Transverse colon (tissue), 4 donors: ENCODE data around the gene CCNL1. TPM values are rescaled to one million over a fixed set of nuclear protein-coding genes. Genes with fewer than 3 reads are reported as not detected.

ENCODE experiments used
- DNase-seq: peaks from one replicate; pipeline ENCODE4 v3.0.0-alpha.2; 2019
- H3K27ac ChIP-seq, 4 donors: fragments of 200-600 bp; sonication (generic); 2 replicates each; pipeline ENCODE4 v1.5.1; 2016 to 2018; ENCODE audit warnings: inconsistent platforms in 4 of 4
- H3K27me3 ChIP-seq: fragments of 200-600 bp; sonication (generic); 2 replicates; pipeline ENCODE4 v1.5.1; 2017; ENCODE audit warnings: inconsistent platforms
- H3K36me3 ChIP-seq, 4 donors: fragments of 200-600 bp; sonication (generic); 2 replicates each; pipeline ENCODE4 v1.5.1; 2017 to 2019; ENCODE audit warnings: inconsistent platforms in 4 of 4
- H3K4me1 ChIP-seq, 4 donors: fragments of 200-600 bp; sonication (generic); 2 replicates each; pipeline ENCODE4 v1.5.1; 2017 to 2020; ENCODE audit warnings: inconsistent platforms in 4 of 4
- H3K4me3 ChIP-seq, 4 donors: fragments of 200-600 bp; sonication (generic); 1 replicate in 1 of 4; 2 replicates in 3 of 4; pipeline versions ENCODE4 v1.5.1 to v1.6.1; 2017 to 2019; ENCODE audit warnings: inconsistent platforms in 4 of 4
- H3K9me3 ChIP-seq, 2 donors: fragments of 200-600 bp; sonication (generic); 2 replicates each; pipeline ENCODE4 v1.5.1; 2017 to 2019; ENCODE audit warnings: inconsistent platforms in 2 of 2
- CTCF ChIP-seq, 5 experiments: fragments of 200-600 bp in 3 of 5; fragments of 450-650 bp in 2 of 5; sonication (generic) in 3 of 5; IDR thresholded peaks; 1 replicate in 2 of 5; 2 replicates in 3 of 5; pipeline ENCODE4 v1.5.1; 2016 to 2017; ENCODE audit warnings: antibody characterized with exemption in 5 of 5, inconsistent platforms in 3 of 5, mild to moderate bottlenecking in 2 of 5, moderate library complexity in 1 of 5
- EP300 ChIP-seq: sonication (generic); formaldehyde crosslinking; IDR thresholded peaks from one replicate; pipeline ENCODE4 v1.6.1; 2017; ENCODE audit warnings: antibody characterized with exemption, low read depth
- POLR2A ChIP-seq: fragments of 450-650 bp; IDR thresholded peaks from one replicate; pipeline ENCODE4 v1.6.1; 2016; ENCODE audit warnings: antibody characterized with exemption, mild to moderate bottlenecking, moderate library complexity
- POLR2AphosphoS5 ChIP-seq, 3 donors: sonication (generic); formaldehyde crosslinking; IDR thresholded peaks; one replicate each; pipeline ENCODE4 v1.6.1; 2016; ENCODE audit warnings: antibody characterized with exemption in 3 of 3
- WGBS, 2 donors: methylation state at CpG; one replicate each; pipeline ENCODE4 v1.1.5; 2018; ENCODE audit warnings: low coverage in 1 of 2; 5-methylcytosine and 5-hydroxymethylcytosine counted together
- in situ Hi-C, 4 donors: fragments of 200-750 bp; cut with MboI; loops; one replicate each; pipeline versions ENCODE4 v1.15.0 to v1.15.1; 2017; ENCODE audit warnings: low sequenced_read_pairs in 3 of 4, low pct_ligation_motif_present in 1 of 4, low pct_unique_long_range_greater_than_20kb in 1 of 4
- intact Hi-C: fragments of 100-400 bp; cut with DNase I; formaldehyde crosslinking; loops from one replicate; pipeline ENCODE4 v1.15.1; 2023; ENCODE audit warnings: low total_unique reads
- total RNA-seq, 4 donors: library from RNA; depleted of rRNA; stranded (reverse); fragments of >200 nt; gene quantifications; one replicate each; pipeline ENCODE4 v1.1.0, GENCODE V29; 2016

Gene CCNL1
- total RNA-seq, 4 donors from 2014 or later, result 288 to 422 (median 308) TPM

DNA sequence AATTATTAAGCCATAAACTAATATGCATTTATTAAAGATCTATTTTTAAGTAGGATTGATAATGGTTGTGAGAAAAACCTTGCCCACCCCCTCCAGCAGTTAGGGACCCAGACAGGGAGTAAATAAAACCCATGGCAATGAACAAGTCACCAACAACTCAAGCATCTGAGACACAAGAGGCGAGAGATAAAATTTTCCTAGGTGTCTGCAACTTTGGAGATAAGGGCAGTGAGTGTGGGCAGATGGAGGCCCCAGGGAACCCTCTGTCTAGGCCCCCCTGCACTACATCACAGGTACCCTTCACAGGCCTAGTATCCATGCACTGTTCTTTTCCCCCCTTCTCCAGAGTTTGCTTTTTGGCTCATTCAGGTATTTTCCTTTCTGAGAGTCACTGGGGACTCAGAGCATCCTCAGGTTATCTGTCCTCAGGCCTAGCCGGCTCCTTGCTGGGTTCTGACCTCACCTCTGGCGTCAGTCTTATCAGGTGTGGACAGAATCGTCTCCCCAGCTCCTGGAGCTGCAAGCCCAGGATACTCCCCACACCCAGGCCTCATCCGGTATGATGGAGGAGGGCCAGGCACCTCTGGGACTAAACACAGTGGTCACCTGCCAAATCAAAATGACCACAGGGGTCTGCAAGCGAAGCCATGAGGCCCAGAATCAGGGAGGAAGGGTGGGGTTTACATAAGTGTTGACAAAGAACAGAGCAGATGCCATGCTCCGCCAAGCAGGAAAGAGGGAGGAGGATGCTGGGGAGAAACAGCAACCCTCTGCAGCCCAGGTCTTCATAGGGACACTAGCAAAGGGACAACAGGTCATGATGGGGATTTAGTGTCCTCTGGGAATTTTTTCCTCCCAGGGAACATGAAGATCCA lies 50.4 kb downstream of the CCNL1 start:
- intact Hi-C loops, result no loop called here
- no peak for DNase-seq
- TF ChIP-seq EP300 (no peak), CTCF (IDR thresholded peaks at IDR 0.05) (no peak), POLR2A (no peak), POLR2AphosphoS5 (IDR thresholded peaks at IDR 0.05) (no peak)
- 78 to 83% methylated on average over 1 to 7 of the region's 7 CpGs for WGBS, 2 donors
- H3K4me3 ChIP-seq, result no peak overlapping the region
- no peaks in the 10 kb centered on the region for H3K27me3 ChIP-seq
- no peak overlapping the region for H3K27ac ChIP-seq
- peaks cover 8 to 28% (median 10%) of the 10 kb centered on the region in 4 donors for H3K4me1 ChIP-seq
- no peaks in the 10 kb centered on the region for H3K36me3 ChIP-seq
- in situ Hi-C loops, result no loop called here
- H3K9me3 ChIP-seq, result no peaks in the 10 kb centered on the region

GRCh38 chr3:157107644-157108133 lies 52.3 kb downstream of the CCNL1 start:
- 61 to 64% methylated on average over 3 to 5 of the region's 5 CpGs for WGBS, 2 donors
- H3K27ac ChIP-seq, result peak overlapping the region; percentile 54 to 70 (median 66)

DNA sequence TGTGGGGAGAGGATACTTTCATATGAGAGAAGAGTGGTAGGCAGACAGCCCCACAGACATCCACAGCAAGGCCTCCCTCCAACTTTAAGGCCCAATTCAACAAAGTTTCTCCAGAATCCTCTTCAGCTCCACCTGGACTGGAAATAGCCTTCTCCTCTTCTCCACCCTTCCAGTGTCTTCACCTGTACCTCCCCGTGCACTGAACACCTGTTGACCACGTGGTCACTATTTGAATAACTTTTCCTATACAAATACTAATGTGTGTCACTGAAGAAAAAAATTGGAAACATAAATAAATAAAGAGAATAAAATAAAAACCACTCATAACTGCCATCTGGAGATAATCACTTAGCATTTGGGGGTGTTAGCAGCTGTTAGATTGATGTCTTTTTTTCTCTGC lies 52.9 kb downstream of the CCNL1 start:
- in situ Hi-C loops (no loop called here), intact Hi-C loops (no loop called here)
- no peak for DNase-seq
- Histone ChIP-seq H3K4me3 (no peak overlapping the region), H3K36me3 (no peaks in the 10 kb centered on the region), H3K4me1 (peaks cover 16 to 42% (median 19%) of the 10 kb centered on the region in 4 donors), H3K27ac (peak overlapping the region; percentile 54 to 70 (median 66)), H3K27me3 (no peaks in the 10 kb centered on the region), H3K9me3 (no peaks in the 10 kb centered on the region)
- WGBS, 2 donors, result 33 to 39% methylated on average over 2 of the region's 2 CpGs
- no peak for TF ChIP-seq POLR2AphosphoS5 (IDR thresholded peaks at IDR 0.05)
- no peak for TF ChIP-seq POLR2A
- no peak for TF ChIP-seq EP300
- TF ChIP-seq CTCF (IDR thresholded peaks at IDR 0.05), result no peak

More at GRCh38 chr3:157107644-157108133, 52.3 kb downstream of the CCNL1 start:
- peak; percentile 17 for TF ChIP-seq EP300
- peak in 2 of 3 donors; percentile 28 to 53 for TF ChIP-seq POLR2AphosphoS5 (IDR thresholded peaks at IDR 0.05)
- no peak for TF ChIP-seq CTCF (IDR thresholded peaks at IDR 0.05)
- TF ChIP-seq POLR2A, result no peak
- in situ Hi-C loops (no loop called here), intact Hi-C loops (no loop called here)
- DNase-seq, result no peak
- Histone ChIP-seq H3K9me3 (no peaks in the 10 kb centered on the region), H3K4me3 (no peak overlapping the region), H3K4me1 (peaks cover 16 to 42% (median 19%) of the 10 kb centered on the region in 4 donors), H3K36me3 (no peaks in the 10 kb centered on the region), H3K27me3 (no peaks in the 10 kb centered on the region)

DNA sequence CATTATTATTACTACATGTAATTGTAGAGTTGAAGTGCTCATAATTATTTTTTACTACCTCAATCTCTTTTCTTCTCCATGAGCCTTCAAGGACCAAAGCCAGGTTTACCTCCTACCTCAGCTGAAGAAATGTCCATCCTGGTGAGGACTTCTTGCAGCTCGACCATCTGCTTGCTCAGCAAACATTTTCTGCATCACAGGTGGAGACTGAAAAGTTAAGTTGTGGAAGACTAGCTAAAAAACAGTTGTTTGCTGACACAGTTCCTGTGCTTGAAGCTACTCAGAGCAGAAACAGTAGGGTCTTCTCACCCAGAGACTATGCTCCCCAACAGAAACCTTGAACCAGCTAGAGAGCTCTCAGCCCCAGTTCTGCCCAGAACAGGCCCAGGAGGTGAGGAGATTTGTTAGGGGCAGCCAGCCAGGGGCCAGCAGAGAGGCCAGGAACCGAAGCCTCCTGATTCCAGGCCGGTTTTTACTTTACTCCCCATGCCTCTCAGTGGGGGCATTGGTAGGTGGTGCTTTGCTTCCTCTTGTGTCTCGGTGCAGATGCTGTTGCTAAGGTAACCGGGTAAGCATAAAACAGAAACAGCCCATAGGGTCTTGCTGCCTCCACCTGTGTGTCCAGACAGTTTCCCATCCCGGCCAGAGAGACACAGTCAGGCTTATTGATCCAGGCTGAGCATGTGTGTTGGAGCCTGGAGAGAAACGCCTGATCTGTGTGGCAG lies 54.9 kb downstream of the CCNL1 start:
- Histone ChIP-seq H3K27ac (peak overlapping the region; percentile 44 to 72 (median 66)), H3K4me3 (no peak overlapping the region), H3K9me3 (no peaks in the 10 kb centered on the region), H3K27me3 (no peaks in the 10 kb centered on the region), H3K36me3 (no peaks in the 10 kb centered on the region), H3K4me1 (peaks cover 16 to 46% (median 19%) of the 10 kb centered on the region in 4 donors)
- peak; percentile 33 for DNase-seq
- intact Hi-C loops, result no loop called here
- in situ Hi-C loops, result no loop called here
- TF ChIP-seq CTCF (IDR thresholded peaks at IDR 0.05) (no peak), POLR2A (no peak), POLR2AphosphoS5 (IDR thresholded peaks at IDR 0.05) (no peak), EP300 (no peak)
- WGBS, 2 donors, result 58 to 71% methylated on average over 1 to 7 of the region's 7 CpGs
